Adipose tissue (tissue), 3 donors: ENCODE data around the gene SLC4A1. TPM values are rescaled to one million over a fixed set of nuclear protein-coding genes. Genes with fewer than 3 reads are reported as not detected.
"Not testable (repeated sequence)": the region's sequence is repeated elsewhere in the genome, so short reads cannot be mapped to it uniquely, and the experiment has no call there.

ENCODE experiments used
- H3K27ac ChIP-seq: one replicate; pipeline ENCODE4 v1.5.1; 2013; ENCODE audit warnings: low read depth, low read length
- WGBS, 3 donors: extraction: QIAGEN DNeasy Blood & Tissue Kit; methylation state at CpG; one replicate each; pipeline ENCODE4 v1.1.7; 2013; 5-methylcytosine and 5-hydroxymethylcytosine counted together
- polyA plus RNA-seq, 3 donors: library from polyadenylated mRNA; stranded (reverse); fragments of 200-250 nt; gene quantifications; one replicate each; pipeline ENCODE4 v1.2.3, GENCODE V29; 2013
- donor health status: healthy with polysubstance abuse.
- donor health status: Bipolar disorder and iron deficiency.
- donor health status: healthy.

SLC4A1 gene
- polyA plus RNA-seq, 3 donors, result 0.10 TPM; not detected in 2

DNA sequence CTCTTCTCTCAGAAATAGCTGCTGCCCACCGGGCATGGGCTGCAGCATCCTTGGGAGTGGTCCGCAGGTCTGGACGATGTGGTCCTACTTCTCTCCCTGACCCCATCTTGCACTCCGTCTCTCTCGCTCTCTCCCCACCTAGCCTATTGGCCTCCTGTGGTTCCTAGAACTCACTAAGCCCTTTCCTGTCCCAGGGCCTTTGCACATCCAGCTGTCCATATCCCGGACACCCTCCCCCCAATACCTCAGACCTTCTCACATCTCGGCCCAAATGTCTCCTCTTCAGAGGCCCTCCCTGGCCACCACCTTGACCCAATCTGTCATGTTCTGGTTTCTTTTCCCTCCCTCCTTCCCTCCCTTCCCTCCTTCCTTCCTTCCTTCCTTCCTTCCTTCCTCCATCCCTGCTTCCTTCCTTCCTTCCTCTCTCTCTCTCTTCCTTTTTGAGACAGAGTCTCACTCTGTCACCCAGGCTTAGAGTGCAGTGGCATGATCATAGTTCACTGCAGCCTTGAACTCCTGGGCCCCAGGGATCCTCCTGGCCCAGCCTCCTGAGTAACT lies 4.5 kb downstream of the SLC4A1 start:
- no peak overlapping the region for H3K27ac ChIP-seq
- WGBS, 3 donors, result 85 to 93% (median 92%) methylated on average over 7 of the region's 7 CpGs

GRCh38 chr17:44262654-44263225 lies 5.2 kb downstream of the SLC4A1 start:
- H3K27ac ChIP-seq, result no peak overlapping the region
- 62 to 72% (median 70%) methylated on average over 11 of the region's 11 CpGs for WGBS, 3 donors

DNA sequence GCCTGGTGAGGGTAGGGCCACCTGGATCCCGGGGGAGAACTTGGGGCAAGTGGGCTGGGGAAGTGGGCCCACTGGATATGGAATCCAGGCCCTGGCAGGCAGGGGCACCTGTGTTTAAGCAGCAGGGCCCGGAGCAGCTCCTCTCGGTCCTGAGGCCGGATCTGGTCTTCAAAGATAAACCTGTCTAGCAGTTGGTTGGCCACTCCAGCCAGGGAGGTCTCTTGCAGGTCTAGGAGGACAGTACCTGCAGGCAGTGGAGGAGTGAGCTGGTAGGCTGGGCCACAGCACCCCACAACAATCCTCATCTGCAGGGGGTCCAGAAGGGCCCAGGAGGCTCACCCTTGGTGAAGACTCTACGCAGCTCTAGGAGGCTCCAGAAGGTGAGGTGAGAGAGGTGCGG lies 7.6 kb downstream of the SLC4A1 start:
- 90 to 94% (median 94%) methylated on average over 6 of the region's 6 CpGs for WGBS, 3 donors
- no peak overlapping the region for H3K27ac ChIP-seq

DNA sequence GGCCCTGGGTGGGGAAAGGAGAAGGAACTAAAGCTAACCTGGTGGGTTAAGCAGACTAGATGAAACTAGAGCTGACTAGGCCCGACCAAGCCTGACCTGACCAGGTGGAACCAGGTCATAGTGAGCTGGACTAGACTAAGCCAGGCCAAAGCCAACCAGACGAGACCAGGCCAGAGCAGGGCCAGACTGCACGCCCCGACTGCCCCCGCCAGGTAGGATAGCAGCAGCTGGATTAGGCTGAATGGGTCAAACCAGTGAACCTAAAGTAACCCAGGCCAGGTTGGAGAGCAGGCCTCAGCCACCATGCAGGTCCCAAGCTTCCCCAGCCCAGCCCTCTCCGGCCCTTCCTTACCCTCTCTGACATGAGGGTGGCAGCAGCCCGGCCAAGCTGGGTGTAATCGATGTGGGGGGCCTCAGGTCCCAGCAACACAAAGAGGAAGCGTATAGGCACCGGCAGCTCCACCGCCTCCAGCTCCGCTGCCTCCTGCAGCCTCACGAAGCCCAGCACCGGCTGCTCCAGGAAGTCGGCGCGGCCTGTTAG lies 9.1 kb downstream of the SLC4A1 start:
- 69 to 81% (median 71%) methylated on average over 17 of the region's 17 CpGs for WGBS, 3 donors
- H3K27ac ChIP-seq, result no peak overlapping the region

DNA sequence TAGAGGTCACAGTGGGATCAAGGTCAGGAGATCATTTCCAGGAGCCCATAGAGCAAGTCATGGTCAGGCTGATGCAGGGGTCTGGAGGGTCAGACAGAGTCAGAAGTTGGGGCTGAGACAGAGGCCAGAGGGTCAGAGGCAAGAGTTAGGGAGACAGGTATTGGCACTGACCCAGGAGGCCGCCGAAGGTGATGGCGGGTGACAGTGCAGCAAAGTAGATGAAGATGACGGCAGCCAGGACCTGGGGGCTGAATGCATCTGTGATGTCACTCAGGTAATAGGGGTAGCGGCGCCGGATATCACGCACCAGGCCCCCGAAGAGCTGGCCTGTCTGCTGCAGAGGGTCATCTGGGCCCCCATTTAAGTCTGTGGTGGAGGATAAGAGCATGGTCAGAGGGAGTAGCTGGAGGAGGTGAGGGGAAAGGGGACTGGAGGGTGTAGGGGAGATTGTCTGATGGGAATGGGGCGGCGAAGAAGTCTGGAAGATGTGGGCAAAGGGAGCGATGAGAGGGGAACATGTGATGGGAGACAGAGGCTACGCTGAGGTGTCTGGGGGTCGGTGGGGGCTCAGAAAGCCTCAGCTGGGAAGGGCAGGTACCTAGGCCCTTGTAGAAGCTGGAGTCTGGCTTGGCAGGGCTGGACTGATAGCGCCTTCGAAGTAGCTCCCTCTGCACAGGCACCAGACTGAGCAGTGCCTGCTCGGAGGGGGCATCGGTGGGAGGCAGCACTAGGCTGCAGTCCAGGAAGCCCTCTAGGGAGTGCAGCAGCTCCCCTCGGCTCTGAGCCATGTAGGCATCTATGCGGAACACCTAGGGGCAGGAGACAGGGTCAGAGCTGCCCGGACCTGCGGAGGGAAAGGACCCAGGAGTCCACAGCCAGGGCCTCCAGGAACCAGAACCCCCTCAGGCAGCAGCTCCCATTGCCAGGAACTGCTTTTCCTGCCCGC lies 9.8 kb downstream of the SLC4A1 start:
- H3K27ac ChIP-seq, result no peak overlapping the region
- 91 to 92% (median 92%) methylated on average over 23 of the region's 23 CpGs for WGBS, 3 donors

GRCh38 chr17:44256671-44257070 lies 11.3 kb downstream of the SLC4A1 start:
- 76 to 97% (median 95%) methylated on average over 3 to 4 of the region's 4 CpGs for WGBS, 3 donors
- no peak overlapping the region for H3K27ac ChIP-seq

DNA sequence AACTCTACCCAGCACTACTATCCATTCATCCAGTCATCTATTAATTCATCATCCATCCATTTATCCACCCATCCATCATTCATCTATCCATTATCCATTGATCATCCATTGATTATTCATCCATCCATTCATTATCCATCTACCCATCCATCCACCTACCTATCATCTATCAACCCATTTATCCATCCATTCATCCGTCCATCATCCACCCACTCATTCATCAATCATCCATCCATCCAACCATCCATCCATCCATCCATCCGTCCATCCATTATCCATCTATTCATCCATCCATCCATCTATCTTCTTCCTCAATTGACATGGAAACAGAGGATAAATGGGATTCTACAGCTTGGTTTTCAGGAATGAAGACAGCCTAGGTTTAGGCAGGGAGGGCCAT lies 12.0 kb downstream of the SLC4A1 start:
- 72 to 93% (median 89%) methylated on average over 2 of the region's 2 CpGs for WGBS, 3 donors
- H3K27ac ChIP-seq, result no peak overlapping the region

GRCh38 chr17:44254361-44255095 lies 13.4 kb downstream of the SLC4A1 start:
- no peak overlapping the region for H3K27ac ChIP-seq
- WGBS, 3 donors, result 49 to 67% (median 66%) methylated on average over 10 of the region's 10 CpGs

DNA sequence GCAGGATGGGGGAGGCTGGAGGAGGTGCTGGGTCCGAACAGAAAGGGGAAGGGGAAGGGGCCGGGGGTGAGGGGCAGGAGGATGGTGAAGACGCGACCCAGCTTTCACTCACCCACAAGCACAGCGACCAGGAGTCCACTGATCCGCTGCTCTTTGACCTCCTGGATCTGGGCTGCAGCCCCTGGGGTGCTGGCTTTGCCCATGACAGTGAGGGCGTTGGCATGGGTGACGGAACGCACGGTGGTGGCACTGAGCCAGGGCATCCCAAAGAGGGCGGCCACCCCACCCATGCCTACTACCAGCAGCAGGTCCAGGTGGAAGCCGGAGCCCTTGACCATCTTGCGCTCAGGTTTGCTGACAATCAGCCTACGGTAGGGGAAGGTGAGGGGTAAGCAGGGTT lies 14.9 kb downstream of the SLC4A1 start:
- H3K27ac ChIP-seq, result no peak overlapping the region
- 74 to 80% (median 75%) methylated on average over 12 to 14 of the region's 14 CpGs for WGBS, 3 donors

GRCh38 chr17:44251062-44251461 lies 16.9 kb downstream of the SLC4A1 start:
- WGBS, 3 donors, result 94 to 97% (median 96%) methylated on average over 17 of the region's 17 CpGs
- no peak overlapping the region for H3K27ac ChIP-seq

GRCh38 chr17:44249501-44250246 lies 18.3 kb downstream of the SLC4A1 start:
- H3K27ac ChIP-seq, result no peak overlapping the region
- 80 to 92% (median 92%) methylated on average over 9 of the region's 9 CpGs for WGBS, 3 donors

GRCh38 chr17:44247876-44248736 lies 19.8 kb downstream of the SLC4A1 start:
- no peak overlapping the region for H3K27ac ChIP-seq
- WGBS, 3 donors, result 70 to 85% (median 78%) methylated on average over 10 of the region's 10 CpGs

- H3K27ac ChIP-seq, result no peak overlapping the region
Measured at GRCh38 chr17:44247440-44247841, 20.5 kb downstream of the SLC4A1 start.

GRCh38 chr17:44241106-44241624 lies 26.8 kb downstream of the SLC4A1 start:
- 54 to 67% (median 62%) methylated on average over 6 of the region's 6 CpGs for WGBS, 3 donors

More at GRCh38 chr17:44247440-44247841, 20.5 kb downstream of the SLC4A1 start:
- WGBS, 3 donors, result 41 to 52% (median 47%) methylated on average over 7 of the region's 7 CpGs

DNA sequence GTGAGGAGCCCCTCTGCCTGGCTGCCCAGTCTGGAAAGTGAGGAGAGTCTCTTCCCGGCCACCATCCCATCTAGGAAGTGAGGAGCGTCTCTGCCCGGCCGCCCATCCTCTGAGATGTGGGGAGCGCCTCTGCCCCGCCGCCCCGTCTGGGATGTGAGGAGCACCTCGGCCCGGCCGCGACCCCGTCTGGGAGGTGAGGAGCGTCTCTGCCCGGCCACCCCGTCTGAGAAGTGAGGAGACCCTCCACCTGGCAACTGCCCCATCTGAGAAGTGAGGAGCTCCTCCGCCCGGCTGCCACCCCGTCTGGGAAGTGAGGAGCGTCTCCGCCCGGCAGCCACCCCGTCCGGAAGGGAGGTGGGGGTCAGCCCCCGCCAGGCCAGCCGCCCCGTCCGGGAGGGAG lies 30.0 kb downstream of the SLC4A1 start:
- H3K27ac ChIP-seq, result not testable (repeated sequence)
- 91 to 94% (median 93%) methylated on average over 13 to 21 of the region's 28 CpGs for WGBS, 3 donors

More at GRCh38 chr17:44241106-44241624, 26.8 kb downstream of the SLC4A1 start:
- no peak overlapping the region for H3K27ac ChIP-seq

DNA sequence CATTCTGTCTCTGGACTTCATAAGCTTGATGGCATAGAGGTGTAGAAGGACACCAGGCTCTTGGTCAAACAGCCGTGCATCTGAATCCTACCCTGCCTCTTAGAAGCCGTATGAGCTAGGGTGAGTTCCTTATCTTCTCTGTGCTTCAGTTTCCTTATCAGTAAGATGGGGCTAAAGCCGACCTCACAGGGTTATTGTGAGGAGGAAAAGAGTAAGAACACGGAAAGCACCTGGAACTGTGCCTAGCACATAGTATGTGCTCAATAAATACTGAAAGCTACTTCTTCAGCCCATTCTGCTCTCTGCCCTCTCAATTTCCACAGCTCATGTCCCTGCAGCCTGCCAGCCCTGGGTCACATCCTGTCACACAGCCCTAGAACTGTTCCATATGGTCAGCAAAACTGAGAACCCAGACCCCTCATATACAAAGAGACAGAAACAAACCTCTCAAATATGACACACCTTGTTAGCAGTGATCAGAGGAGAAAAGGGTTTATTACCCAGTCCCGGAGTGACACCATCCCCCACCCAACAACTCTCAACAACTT lies 31.4 kb downstream of the SLC4A1 start:
- 67 to 72% (median 72%) methylated on average over 5 of the region's 5 CpGs for WGBS, 3 donors
- H3K27ac ChIP-seq, result no peak overlapping the region

GRCh38 chr17:44235583-44235936 lies 32.4 kb downstream of the SLC4A1 start:
- 86 to 91% (median 88%) methylated on average over 5 of the region's 5 CpGs for WGBS, 3 donors
- H3K27ac ChIP-seq, result no peak overlapping the region
